GM12865 (cell line): ENCODE results near the gene MAF.

ENCODE experiments used
- DNase-seq: peaks from one replicate; pipeline ENCODE4 v3.0.0; 2010; ENCODE audit warnings: low read depth
- H3K4me3 ChIP-seq: 2 replicates; pipeline ENCODE4 v1.5.1; 2011; ENCODE audit warnings: mild to moderate bottlenecking, low read depth, low read length, control low read depth
- TF ChIP-seq, protein P1 (sequence below): IDR thresholded peaks from 2 replicates; pipeline ENCODE4 v1.5.1; 2011; ENCODE audit warnings: low read length, control low read depth, low read depth, inconsistent platforms; ENCODE audit not compliant: insufficient read depth; ENCODE audit errors: missing control alignments

Gene MAF

DNA sequence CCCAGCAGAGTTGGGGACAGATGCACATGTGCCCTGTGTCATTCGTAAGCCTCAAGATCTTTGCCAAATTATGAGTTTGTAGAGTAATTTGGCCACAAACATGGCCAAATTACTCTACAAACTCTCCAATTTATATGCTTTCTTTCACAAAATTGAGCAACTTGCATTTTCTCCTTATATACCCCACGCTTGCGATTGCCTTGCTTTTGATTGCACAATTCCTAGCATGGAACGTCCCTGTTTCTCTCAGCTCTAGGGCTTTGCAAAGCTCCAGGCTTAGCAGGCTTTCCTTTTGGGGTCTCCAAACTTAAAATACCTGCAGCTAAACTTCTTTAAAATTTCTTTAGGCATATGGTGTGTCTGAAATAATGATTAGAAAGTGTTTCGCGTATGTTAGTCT lies 28.5 kb upstream of the MAF start:
- H3K4me3 ChIP-seq, result no peak overlapping the region
- TF ChIP-seq, protein P1, sequence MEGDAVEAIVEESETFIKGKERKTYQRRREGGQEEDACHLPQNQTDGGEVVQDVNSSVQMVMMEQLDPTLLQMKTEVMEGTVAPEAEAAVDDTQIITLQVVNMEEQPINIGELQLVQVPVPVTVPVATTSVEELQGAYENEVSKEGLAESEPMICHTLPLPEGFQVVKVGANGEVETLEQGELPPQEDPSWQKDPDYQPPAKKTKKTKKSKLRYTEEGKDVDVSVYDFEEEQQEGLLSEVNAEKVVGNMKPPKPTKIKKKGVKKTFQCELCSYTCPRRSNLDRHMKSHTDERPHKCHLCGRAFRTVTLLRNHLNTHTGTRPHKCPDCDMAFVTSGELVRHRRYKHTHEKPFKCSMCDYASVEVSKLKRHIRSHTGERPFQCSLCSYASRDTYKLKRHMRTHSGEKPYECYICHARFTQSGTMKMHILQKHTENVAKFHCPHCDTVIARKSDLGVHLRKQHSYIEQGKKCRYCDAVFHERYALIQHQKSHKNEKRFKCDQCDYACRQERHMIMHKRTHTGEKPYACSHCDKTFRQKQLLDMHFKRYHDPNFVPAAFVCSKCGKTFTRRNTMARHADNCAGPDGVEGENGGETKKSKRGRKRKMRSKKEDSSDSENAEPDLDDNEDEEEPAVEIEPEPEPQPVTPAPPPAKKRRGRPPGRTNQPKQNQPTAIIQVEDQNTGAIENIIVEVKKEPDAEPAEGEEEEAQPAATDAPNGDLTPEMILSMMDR, result no peak
- no peak for DNase-seq

DNA sequence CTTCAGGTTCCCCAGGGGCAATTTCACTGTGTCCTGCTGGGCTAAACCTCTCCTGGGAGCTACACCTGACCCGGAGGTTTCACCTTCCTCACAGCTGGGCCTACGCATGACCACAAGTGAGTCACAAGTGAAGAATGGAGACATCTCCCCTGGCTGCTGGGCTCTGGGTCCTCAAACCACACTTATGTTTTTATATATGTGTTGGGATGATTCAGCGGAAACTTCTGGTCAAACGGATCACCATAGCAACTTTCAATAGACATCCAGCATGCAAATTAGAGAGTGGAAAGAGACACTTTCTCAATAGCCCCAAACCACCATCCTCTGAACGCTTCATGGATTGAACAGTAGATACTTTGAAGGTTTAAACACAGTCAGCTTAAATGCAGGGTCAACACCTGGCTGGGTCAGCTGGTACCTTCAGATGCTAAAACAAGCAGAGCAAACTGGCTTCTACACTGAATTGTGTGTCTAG lies 28.0 kb upstream of the MAF start:
- H3K4me3 ChIP-seq, result no peak overlapping the region
- DNase-seq, result peak; percentile 62

DNA sequence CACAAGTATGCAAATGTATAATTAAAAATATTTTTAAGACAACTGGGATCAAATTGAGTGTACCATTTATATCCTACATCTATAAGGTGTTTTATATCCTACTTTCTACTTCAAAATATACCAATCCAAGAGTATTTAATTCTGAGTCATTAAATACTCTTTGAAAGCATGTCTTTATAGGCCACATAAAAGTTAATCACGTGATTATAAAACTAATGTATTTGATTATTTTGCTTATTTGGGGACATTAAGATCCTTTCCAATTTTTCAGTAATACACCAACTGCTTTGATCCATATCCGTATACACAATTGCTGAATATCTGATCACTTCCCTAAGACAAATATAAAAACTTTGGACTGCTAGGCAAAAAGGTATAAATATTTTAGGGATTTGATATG lies 26.6 kb upstream of the MAF start:
- TF ChIP-seq, protein P1, result no peak
- DNase-seq, result no peak
- H3K4me3 ChIP-seq, result no peak overlapping the region

More for the DNA sequence above, 28.0 kb upstream of the MAF start:
- TF ChIP-seq, protein P1, result no peak

DNA sequence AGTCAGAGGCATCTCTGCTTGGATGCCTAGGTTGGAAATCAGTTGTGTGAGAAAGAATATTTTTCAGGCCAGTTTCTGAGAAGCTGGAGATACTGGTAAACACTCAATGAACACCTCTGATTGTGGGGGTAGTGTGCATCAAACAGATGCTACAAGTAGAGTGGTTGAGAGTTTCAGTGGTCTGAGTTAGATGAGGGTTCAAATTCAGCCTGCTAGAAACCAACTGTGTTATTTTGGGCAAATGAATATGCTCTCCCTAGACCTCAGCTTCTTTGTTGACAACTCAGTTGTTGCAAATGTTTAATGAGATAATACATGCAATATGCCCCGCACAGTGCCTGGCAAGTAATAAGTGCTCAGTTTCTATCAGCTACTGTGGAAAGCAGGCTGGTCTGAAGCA lies 25.2 kb upstream of the MAF start:
- TF ChIP-seq, protein P1, result no peak
- H3K4me3 ChIP-seq, result no peak overlapping the region
- no peak for DNase-seq

DNA sequence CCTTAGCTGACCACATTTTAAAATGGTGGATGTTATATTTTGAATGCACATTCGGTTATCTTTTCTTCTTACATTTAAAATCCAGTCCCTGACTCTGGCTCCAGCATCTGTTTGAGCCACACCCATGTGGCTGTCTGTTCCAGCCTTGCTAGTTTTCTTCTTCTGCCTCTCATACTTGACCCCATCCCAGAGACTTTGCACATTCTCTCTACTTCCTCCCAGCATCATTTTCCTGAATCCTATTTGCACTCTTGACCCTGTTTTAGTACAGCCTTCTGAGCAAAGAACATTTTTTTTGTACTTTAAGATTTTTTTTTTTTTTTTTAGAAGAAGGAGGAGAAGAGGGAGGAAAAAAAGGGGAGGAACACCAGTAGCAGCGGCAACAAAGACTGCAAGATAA lies 23.3 kb upstream of the MAF start:
- TF ChIP-seq, protein P1, result no peak
- no peak overlapping the region for H3K4me3 ChIP-seq
- no peak for DNase-seq

DNA sequence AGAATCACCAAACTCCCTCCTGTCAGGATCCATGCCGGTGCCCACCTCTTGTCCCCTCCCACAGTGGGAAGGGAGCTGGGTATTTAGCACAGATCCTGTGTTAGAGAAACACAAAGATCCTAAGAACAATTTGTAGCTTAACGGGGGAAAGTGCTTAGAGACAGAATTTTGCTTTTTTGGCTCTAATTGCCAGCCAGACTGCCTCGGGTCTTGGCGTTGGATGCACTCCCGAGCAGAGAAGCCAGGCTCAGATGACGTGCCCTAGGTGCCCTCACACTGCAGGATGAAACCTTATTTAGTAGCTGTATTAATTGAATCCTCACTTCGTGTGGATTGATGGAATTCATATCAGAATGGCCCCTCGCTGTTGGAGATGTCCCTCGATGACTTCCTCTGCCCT lies 22.5 kb upstream of the MAF start:
- no peak for DNase-seq
- TF ChIP-seq, protein P1, result no peak
- no peak overlapping the region for H3K4me3 ChIP-seq

DNA sequence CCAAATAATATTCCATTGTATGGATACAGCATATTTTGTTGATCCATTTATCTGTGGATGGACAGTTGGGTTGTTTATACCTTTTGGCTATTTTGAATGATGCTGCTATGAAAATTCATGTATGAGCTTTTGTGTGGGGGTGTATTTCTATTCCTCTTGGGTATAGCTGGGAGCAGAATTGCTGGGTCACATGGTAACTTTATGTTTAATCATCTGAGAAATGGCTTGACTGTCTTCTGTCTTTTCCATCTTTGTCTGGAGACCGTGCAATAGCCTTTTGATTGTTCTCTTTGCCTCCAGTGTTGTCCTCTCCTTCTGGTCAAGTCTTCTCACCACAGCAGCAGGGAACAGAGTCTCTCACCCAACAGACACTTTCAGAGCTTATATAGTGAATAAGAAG lies 20.5 kb upstream of the MAF start:
- no peak for DNase-seq
- H3K4me3 ChIP-seq, result no peak overlapping the region
- TF ChIP-seq, protein P1, result no peak
